Measurements from ENCODE around the gene AMER1. TPM values are rescaled to one million over a fixed set of nuclear protein-coding genes. Genes with fewer than 3 reads are reported as not detected.

Gene AMER1
- total RNA-seq, 1 donor from 2014 or later, result 6.8 TPM

GRCh38 chrX:64192040-64192439, 13.5 kb downstream of the AMER1 start:
- no peaks in the 10 kb centered on the region for H3K27me3 Mint-ChIP-seq
- ChIA-PET POLR2A (no interaction called here), CTCF (no interaction called here)
- H3K9me3 Mint-ChIP-seq, result no peaks in the 10 kb centered on the region
- no peak overlapping the region for H3K27ac Mint-ChIP-seq
- intact Hi-C loops (cut with micrococcal nuclease), result no loop called here
- TF ChIP-seq, protein P1, sequence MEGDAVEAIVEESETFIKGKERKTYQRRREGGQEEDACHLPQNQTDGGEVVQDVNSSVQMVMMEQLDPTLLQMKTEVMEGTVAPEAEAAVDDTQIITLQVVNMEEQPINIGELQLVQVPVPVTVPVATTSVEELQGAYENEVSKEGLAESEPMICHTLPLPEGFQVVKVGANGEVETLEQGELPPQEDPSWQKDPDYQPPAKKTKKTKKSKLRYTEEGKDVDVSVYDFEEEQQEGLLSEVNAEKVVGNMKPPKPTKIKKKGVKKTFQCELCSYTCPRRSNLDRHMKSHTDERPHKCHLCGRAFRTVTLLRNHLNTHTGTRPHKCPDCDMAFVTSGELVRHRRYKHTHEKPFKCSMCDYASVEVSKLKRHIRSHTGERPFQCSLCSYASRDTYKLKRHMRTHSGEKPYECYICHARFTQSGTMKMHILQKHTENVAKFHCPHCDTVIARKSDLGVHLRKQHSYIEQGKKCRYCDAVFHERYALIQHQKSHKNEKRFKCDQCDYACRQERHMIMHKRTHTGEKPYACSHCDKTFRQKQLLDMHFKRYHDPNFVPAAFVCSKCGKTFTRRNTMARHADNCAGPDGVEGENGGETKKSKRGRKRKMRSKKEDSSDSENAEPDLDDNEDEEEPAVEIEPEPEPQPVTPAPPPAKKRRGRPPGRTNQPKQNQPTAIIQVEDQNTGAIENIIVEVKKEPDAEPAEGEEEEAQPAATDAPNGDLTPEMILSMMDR (IDR thresholded peaks at IDR 0.05), result no peak
- H3K4me1 Mint-ChIP-seq, result no peaks in the 10 kb centered on the region
- no peak overlapping the region for H3K4me3 Mint-ChIP-seq
- DNase-seq (no peak), ATAC-seq (ENCODE audit: low read depth) (no peak)
- H3K36me3 Mint-ChIP-seq (ENCODE audit: low read depth), result peaks cover 25% of the 10 kb centered on the region

DNA sequence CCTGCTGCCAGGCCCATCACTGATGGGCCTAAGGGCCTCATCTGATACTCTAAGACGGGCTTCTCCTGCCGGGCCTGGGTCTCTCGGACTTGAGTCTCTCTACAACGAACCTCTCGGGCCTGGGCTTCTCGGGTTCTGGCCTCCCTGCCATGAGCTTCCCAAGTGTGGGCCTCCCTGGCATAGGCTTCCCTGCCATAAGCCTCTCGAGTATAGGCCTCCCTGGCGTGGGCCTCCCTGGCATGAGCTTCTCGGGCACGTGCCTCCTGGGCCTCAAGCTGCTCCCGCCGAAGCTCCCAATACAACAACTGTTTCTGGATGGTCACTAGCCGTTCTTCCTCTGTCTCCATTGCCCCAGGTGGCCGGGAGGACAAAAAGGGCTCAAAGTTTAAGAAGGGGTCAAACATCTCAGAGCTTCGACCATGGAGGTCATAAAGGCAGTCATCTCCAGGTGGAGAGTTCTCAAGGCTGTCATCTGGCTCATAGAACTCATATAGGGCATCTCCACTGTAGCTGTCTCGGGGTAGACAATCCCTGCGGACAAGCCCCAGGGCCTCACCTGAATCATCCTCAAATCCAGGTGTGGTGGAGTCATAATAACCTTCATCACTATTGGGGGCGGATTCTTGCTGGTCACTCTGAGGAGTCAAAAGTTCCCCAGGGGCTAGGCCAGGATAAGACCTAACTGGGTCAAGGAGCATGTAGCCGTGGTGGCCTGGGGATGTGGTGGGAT, 14.1 kb downstream of the AMER1 start:
- no peaks in the 10 kb centered on the region for H3K27me3 Mint-ChIP-seq
- DNase-seq, result no peak
- intact Hi-C loops (cut with micrococcal nuclease), result no loop called here
- POLR2A ChIA-PET, result no interaction called here
- H3K4me1 Mint-ChIP-seq, result no peaks in the 10 kb centered on the region
- no peak for ATAC-seq (ENCODE audit: low read depth)
- peaks cover 25% of the 10 kb centered on the region for H3K36me3 Mint-ChIP-seq (ENCODE audit: low read depth)
- H3K9me3 Mint-ChIP-seq, result no peaks in the 10 kb centered on the region
- TF ChIP-seq, protein P1 (IDR thresholded peaks at IDR 0.05), result no peak
- CTCF ChIA-PET, result no interaction called here
- no peak overlapping the region for H3K27ac Mint-ChIP-seq
- H3K4me3 Mint-ChIP-seq, result no peak overlapping the region

DNA sequence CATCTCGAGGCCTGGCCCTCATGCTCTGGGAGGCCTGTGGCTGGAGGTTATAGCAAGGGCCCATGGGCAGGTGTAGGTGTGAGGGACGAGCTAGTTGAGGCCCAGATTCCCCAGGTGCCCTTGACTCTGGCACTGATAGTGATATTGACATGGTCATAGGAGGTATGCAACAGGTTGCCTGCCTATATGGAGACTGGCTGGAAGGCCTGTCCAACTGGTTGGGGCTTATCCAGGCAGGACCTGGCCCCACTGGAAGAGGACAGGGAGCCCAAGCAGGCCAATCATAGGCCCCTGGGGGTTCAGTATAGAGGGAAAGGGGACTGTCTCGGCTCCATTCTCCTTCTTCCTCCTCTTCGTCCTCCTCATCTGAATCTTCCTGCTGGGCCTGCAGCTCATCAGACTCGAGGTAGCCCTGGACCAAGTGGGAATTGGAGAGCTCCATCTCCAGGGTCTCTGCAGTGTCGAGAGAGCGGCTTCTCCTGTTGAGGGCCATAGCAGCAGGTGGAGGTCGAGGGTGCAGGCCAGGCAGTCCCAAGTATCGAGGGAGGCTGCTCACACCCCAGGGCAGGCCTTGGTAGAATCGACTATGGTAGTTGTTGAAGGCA, 15.3 kb downstream of the AMER1 start:
- TF ChIP-seq, protein P1 (IDR thresholded peaks at IDR 0.05), result no peak
- ChIA-PET POLR2A (no interaction called here), CTCF (no interaction called here)
- Mint-ChIP-seq H3K27ac (no peak overlapping the region), H3K36me3 (ENCODE audit: low read depth) (peaks cover 25% of the 10 kb centered on the region), H3K4me3 (no peak overlapping the region), H3K9me3 (no peaks in the 10 kb centered on the region), H3K4me1 (no peaks in the 10 kb centered on the region), H3K27me3 (no peaks in the 10 kb centered on the region)
- ATAC-seq (ENCODE audit: low read depth), result no peak
- intact Hi-C loops (cut with micrococcal nuclease), result no loop called here
- no peak for DNase-seq

DNA sequence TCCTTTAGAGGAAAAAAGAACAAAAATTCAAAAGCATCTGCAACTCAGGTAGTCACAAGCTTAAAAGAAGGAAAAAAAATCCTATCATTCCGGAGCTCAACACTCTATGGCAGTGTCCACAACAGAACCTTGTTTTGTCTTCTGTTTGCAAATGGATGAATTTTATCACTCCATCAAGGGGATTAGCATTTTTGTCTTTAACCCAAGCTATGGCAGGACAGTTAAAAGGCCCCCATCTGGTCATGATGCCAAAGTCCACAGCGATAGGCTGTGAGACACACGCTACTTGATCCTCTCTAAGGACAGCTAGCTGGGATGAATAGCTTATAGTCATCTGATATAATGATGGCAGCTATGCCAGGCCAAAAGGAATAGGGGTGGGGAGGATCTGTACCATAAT, 16.6 kb downstream of the AMER1 start:
- ChIA-PET POLR2A (no interaction called here), CTCF (no interaction called here)
- H3K27ac Mint-ChIP-seq, result no peak overlapping the region
- no peak overlapping the region for H3K4me3 Mint-ChIP-seq
- no peaks in the 10 kb centered on the region for H3K27me3 Mint-ChIP-seq
- peaks cover 25% of the 10 kb centered on the region for H3K36me3 Mint-ChIP-seq (ENCODE audit: low read depth)
- intact Hi-C loops (cut with micrococcal nuclease), result no loop called here
- ATAC-seq (ENCODE audit: low read depth), result no peak
- H3K4me1 Mint-ChIP-seq, result no peaks in the 10 kb centered on the region
- no peaks in the 10 kb centered on the region for H3K9me3 Mint-ChIP-seq
- TF ChIP-seq, protein P1 (IDR thresholded peaks at IDR 0.05), result no peak
- no peak for DNase-seq

DNA sequence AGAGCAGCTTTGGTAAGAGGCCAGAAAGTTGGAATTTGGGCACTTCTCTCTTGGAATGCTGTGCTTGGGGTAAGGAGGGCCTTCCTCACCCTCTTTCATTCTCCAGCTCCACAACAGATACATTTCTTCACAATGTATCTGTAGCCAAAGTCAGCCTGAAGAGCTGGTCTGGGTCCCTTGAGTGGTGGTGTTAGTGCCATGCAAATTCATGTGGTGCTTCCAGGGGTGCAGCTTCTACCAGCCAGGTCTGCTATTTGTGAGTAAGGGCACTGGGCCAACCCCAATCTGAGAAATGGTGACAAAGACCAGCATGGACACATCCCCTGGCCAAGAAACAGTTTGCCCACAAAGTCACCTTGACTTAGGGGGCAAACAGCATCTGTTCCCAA, 17.8 kb downstream of the AMER1 start:
- H3K36me3 Mint-ChIP-seq (ENCODE audit: low read depth), result peaks cover 22% of the 10 kb centered on the region
- TF ChIP-seq, protein P1 (IDR thresholded peaks at IDR 0.05), result no peak
- H3K27ac Mint-ChIP-seq, result no peak overlapping the region
- ChIA-PET CTCF (no interaction called here), POLR2A (no interaction called here)
- H3K4me3 Mint-ChIP-seq, result no peak overlapping the region
- DNase-seq, result no peak
- H3K4me1 Mint-ChIP-seq, result no peaks in the 10 kb centered on the region
- intact Hi-C loops (cut with micrococcal nuclease), result no loop called here
- H3K27me3 Mint-ChIP-seq, result no peaks in the 10 kb centered on the region
- ATAC-seq (ENCODE audit: low read depth), result no peak
- no peaks in the 10 kb centered on the region for H3K9me3 Mint-ChIP-seq

Data from activated B cell treated with CpG ODN at 0.5 μM for 24 hours (primary cell).